Effector memory CD8-positive, alpha-beta T cell (primary cell): Measurements from ENCODE around the gene RAPSN.

Experiments
- ATAC-seq: fragments of 150-1000 bp; cut with Tn5 transposase; replicated peaks from 2 replicates; pipeline ENCODE4 v1.10.0; 2021; ENCODE audit warnings: mild to moderate bottlenecking, moderate library complexity
- DNase-seq, 3 experiments: peaks; one replicate each; pipeline ENCODE4 v3.0.0; 2021
- H3K27ac Mint-ChIP-seq, 2 donors: one replicate each; pipeline ENCODE4 v1.8.0; 2022; ENCODE audit warnings: mild to moderate bottlenecking in 2 of 2, mixed read lengths in 2 of 2, moderate library complexity in 2 of 2
- H3K27me3 Mint-ChIP-seq, 2 donors: one replicate each; pipeline ENCODE4 v1.8.0; 2022; ENCODE audit warnings: mixed read lengths in 2 of 2
- H3K36me3 Mint-ChIP-seq: one replicate; pipeline ENCODE4 v1.8.0; 2022; ENCODE audit warnings: mild to moderate bottlenecking, moderate library complexity, mixed read lengths; ENCODE audit not compliant: insufficient read depth
- H3K4me1 Mint-ChIP-seq, 2 donors: one replicate each; pipeline ENCODE4 v1.8.0; 2022; ENCODE audit warnings: low read depth in 2 of 2, mixed read lengths in 2 of 2
- H3K4me3 Mint-ChIP-seq, 2 donors: one replicate each; pipeline ENCODE4 v1.8.0; 2022; ENCODE audit warnings: mild to moderate bottlenecking in 2 of 2, mixed read lengths in 2 of 2, moderate library complexity in 2 of 2
- H3K9me3 Mint-ChIP-seq, 2 donors: one replicate each; pipeline ENCODE4 v1.8.0; 2022; ENCODE audit warnings: mixed read lengths in 2 of 2

RAPSN gene

GRCh38 chr11:47393163-47394049 is 55.5 kb downstream of the RAPSN start:
- ATAC-seq (no peak), DNase-seq (no peak)
- Mint-ChIP-seq H3K27me3 (no peaks in the 10 kb centered on the region), H3K27ac (peak overlapping the region; percentile 87 to 95), H3K36me3 (peaks cover 5% of the 10 kb centered on the region), H3K4me1 (peaks cover 34 to 55% of the 10 kb centered on the region in 2 donors), H3K9me3 (no peaks in the 10 kb centered on the region), H3K4me3 (peak overlapping the region; percentile 65 to 68)

GRCh38 chr11:47392546-47393162 is 56.3 kb downstream of the RAPSN start:
- ATAC-seq (no peak), DNase-seq (no peak)
- Mint-ChIP-seq H3K27ac (peak overlapping the region; percentile 49 to 95), H3K4me1 (peaks cover 34 to 61% of the 10 kb centered on the region in 2 donors), H3K27me3 (no peaks in the 10 kb centered on the region), H3K36me3 (peaks cover 5% of the 10 kb centered on the region), H3K4me3 (no peak overlapping the region), H3K9me3 (no peaks in the 10 kb centered on the region)

- Mint-ChIP-seq H3K4me1 (peaks cover 34 to 57% of the 10 kb centered on the region in 2 donors), H3K4me3 (no peak overlapping the region), H3K36me3 (peaks cover 5% of the 10 kb centered on the region)
These were observed 57.1 kb downstream of the RAPSN start for GRCh38 chr11:47391711-47392432.

GRCh38 chr11:47391077-47391583 is 57.8 kb downstream of the RAPSN start:
- peak overlapping the region; percentile 63 to 95 for H3K27ac Mint-ChIP-seq

More at GRCh38 chr11:47391711-47392432, 57.1 kb downstream of the RAPSN start:
- Mint-ChIP-seq H3K27ac (peak overlapping the region; percentile 63 to 95), H3K9me3 (no peaks in the 10 kb centered on the region), H3K27me3 (no peaks in the 10 kb centered on the region)
- ATAC-seq (no peak), DNase-seq (no peak)

GRCh38 chr11:47390422-47390760 is 58.5 kb downstream of the RAPSN start:
- no peaks in the 10 kb centered on the region for H3K27me3 Mint-ChIP-seq
- H3K9me3 Mint-ChIP-seq = no peaks in the 10 kb centered on the region
- peak overlapping the region in 1 of 2 donors; percentile 64 for H3K4me3 Mint-ChIP-seq
- DNase-seq (no peak), ATAC-seq (no peak)
- H3K27ac Mint-ChIP-seq = no peak overlapping the region
- peaks cover 30 to 53% of the 10 kb centered on the region in 2 donors for H3K4me1 Mint-ChIP-seq
- peaks cover 5% of the 10 kb centered on the region for H3K36me3 Mint-ChIP-seq

More at GRCh38 chr11:47391077-47391583, 57.8 kb downstream of the RAPSN start:
- ATAC-seq = peak; percentile 16
- Mint-ChIP-seq H3K36me3 (peaks cover 5% of the 10 kb centered on the region), H3K4me3 (no peak overlapping the region), H3K4me1 (peaks cover 34 to 57% of the 10 kb centered on the region in 2 donors), H3K27me3 (no peaks in the 10 kb centered on the region), H3K9me3 (no peaks in the 10 kb centered on the region)
- no peak for DNase-seq

GRCh38 chr11:47389577-47390421 is 59.1 kb downstream of the RAPSN start:
- no peak for DNase-seq
- Mint-ChIP-seq H3K4me3 (peak overlapping the region; percentile 64 to 75), H3K27me3 (no peaks in the 10 kb centered on the region), H3K36me3 (peaks cover 5% of the 10 kb centered on the region), H3K4me1 (peaks cover 29 to 51% of the 10 kb centered on the region in 2 donors), H3K27ac (peak overlapping the region in 1 of 2 donors; percentile 75), H3K9me3 (no peaks in the 10 kb centered on the region)
- ATAC-seq = peak; percentile 64

GRCh38 chr11:47388697-47389576 is 60.0 kb downstream of the RAPSN start:
- peak overlapping the region in 1 of 2 donors; percentile 75 for H3K27ac Mint-ChIP-seq
- ATAC-seq = no peak
- peaks cover 25 to 46% of the 10 kb centered on the region in 2 donors for H3K4me1 Mint-ChIP-seq
- no peaks in the 10 kb centered on the region for H3K9me3 Mint-ChIP-seq
- no peak for DNase-seq
- peak overlapping the region; percentile 64 to 75 for H3K4me3 Mint-ChIP-seq
- no peaks in the 10 kb centered on the region for H3K27me3 Mint-ChIP-seq
- H3K36me3 Mint-ChIP-seq = peaks cover 5% of the 10 kb centered on the region

GRCh38 chr11:47387944-47388696 is 60.8 kb downstream of the RAPSN start:
- no peaks in the 10 kb centered on the region for H3K27me3 Mint-ChIP-seq
- no peak overlapping the region for H3K27ac Mint-ChIP-seq
- no peak for ATAC-seq
- peaks cover 4% of the 10 kb centered on the region for H3K36me3 Mint-ChIP-seq
- DNase-seq = no peak
- H3K4me3 Mint-ChIP-seq = peak overlapping the region in 1 of 2 donors; percentile 64
- no peaks in the 10 kb centered on the region for H3K9me3 Mint-ChIP-seq
- peaks cover 25 to 40% of the 10 kb centered on the region in 2 donors for H3K4me1 Mint-ChIP-seq
